ENCODE data around the gene MFAP1. TPM values are rescaled to one million over a fixed set of nuclear protein-coding genes. Genes with fewer than 3 reads are reported as not detected.
"Not testable (repeated sequence)": the region's sequence is repeated elsewhere in the genome, so short reads cannot be mapped to it uniquely, and the experiment has no call there.

The MFAP1 gene
- total RNA-seq, 1 experiment from 2014 or later = 16.4 TPM

GRCh38 chr15:43828061-43828657, 3.7 kb upstream of the MFAP1 start:
- CTCF ChIA-PET = no interaction called here
- DNase-seq = no peak
- TF ChIP-seq, protein P1, sequence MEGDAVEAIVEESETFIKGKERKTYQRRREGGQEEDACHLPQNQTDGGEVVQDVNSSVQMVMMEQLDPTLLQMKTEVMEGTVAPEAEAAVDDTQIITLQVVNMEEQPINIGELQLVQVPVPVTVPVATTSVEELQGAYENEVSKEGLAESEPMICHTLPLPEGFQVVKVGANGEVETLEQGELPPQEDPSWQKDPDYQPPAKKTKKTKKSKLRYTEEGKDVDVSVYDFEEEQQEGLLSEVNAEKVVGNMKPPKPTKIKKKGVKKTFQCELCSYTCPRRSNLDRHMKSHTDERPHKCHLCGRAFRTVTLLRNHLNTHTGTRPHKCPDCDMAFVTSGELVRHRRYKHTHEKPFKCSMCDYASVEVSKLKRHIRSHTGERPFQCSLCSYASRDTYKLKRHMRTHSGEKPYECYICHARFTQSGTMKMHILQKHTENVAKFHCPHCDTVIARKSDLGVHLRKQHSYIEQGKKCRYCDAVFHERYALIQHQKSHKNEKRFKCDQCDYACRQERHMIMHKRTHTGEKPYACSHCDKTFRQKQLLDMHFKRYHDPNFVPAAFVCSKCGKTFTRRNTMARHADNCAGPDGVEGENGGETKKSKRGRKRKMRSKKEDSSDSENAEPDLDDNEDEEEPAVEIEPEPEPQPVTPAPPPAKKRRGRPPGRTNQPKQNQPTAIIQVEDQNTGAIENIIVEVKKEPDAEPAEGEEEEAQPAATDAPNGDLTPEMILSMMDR (IDR thresholded peaks at IDR 0.05; ENCODE audit: unreplicated experiment) = no peak
- Mint-ChIP-seq H3K27ac (ENCODE audit: unreplicated experiment) (peak overlapping the region; percentile 37), H3K36me3 (ENCODE audit: insufficient read depth, unreplicated experiment) (peaks cover 10% of the 10 kb centered on the region), H3K4me1 (ENCODE audit: low read depth, unreplicated experiment) (no peaks in the 10 kb centered on the region), H3K4me3 (ENCODE audit: low read depth, unreplicated experiment) (peak overlapping the region; percentile 77), H3K27me3 (ENCODE audit: unreplicated experiment) (no peaks in the 10 kb centered on the region), H3K9me3 (ENCODE audit: low read depth, unreplicated experiment) (no peaks in the 10 kb centered on the region)
- BruUV-seq (replicated peaks) = TSS peak; percentile 43
- intact Hi-C loops (cut with micrococcal nuclease; ENCODE audit: unreplicated experiment) = no loop called here

DNA sequence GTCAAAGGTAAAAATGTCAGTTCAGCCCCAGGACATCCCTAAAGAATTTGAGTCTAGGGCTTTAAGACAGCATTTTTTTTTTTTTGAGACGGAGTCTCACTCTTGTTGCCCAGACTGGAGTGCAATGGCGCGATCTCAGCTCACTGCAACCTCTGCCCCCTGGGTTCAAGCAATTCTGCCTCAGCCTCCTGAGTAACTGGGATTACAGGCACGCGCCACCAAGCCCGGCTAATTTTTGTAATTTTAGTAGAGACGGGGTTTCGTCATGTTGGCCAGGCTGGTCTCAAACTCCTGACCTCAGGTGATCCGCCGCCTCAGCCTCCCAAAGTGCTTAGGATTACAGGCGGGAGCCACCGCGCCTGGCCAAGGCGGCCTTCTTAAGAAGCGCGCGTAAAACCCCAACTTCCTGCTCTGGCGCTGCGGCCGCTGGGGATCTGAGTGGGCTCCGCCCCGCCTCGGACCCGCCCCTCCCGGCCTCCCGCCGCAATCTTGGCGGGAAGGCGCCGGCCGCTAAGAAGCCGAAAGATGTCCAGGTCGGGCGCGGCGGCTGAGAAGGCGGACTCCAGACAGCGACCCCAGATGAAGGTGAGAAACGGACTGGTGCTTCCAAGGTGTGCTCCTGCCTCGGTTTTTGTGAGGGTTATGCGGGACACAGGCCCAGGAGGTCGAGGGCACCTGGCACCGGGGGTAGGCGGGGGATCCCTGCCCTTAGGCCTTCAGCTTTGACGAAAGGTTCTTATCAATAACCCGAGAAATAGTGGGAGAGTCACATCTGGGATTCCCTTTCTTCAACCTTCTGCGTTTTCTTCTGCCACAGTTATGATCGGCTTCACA, 2.2 kb upstream of the MFAP1 start, which contains the start of gene WDR76:
TSS of gene WDR76 (plus strand) at position 495 of the 834 bp plus-strand sequence. CDS start at position 526, 31 bp downstream.
- peak within 1 kb of the TSS; percentile 77 for H3K4me3 Mint-ChIP-seq (ENCODE audit: low read depth, unreplicated experiment)
- peak; percentile 77 for DNase-seq
- intact Hi-C loops (cut with micrococcal nuclease; ENCODE audit: unreplicated experiment) = no loop called here
- peaks cover 10% of the 10 kb centered on the region for H3K36me3 Mint-ChIP-seq (ENCODE audit: insufficient read depth, unreplicated experiment)
- TF ChIP-seq, protein P1 (IDR thresholded peaks at IDR 0.05; ENCODE audit: unreplicated experiment) = no peak
- H3K9me3 Mint-ChIP-seq (ENCODE audit: low read depth, unreplicated experiment) = no peaks in the 10 kb centered on the region
- no peak within 1 kb of the TSS for H3K27ac Mint-ChIP-seq (ENCODE audit: unreplicated experiment)
- no peaks in the 10 kb centered on the region for H3K4me1 Mint-ChIP-seq (ENCODE audit: low read depth, unreplicated experiment)
- CTCF ChIA-PET = no interaction called here
- no TSS peak for BruUV-seq (replicated peaks)
- H3K27me3 Mint-ChIP-seq (ENCODE audit: unreplicated experiment) = no peaks in the 10 kb centered on the region

DNA sequence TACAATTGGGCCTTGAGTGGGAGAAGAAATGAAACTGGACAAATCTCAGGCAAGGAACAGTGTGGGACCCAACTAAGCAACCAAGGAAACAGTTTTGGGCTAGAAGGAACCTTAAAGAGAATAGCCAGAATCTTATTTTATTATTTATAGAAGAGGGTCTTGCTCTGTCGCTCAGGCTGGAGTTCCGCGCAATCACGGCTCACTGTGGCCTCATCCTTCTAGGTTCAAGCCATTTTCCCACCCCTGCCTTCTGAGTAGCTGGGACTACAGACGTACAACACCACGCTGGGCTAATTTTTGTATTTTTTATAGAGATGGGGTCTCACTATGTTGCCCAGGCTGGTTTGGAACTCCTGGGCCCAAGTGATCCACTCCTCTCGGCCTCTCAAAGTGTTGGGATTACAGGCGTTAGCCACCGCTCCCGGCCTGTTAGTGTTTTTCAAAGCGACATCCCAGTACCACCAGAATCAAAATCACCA, 1.6 kb upstream of the MFAP1 start:
- peaks cover 10% of the 10 kb centered on the region for H3K36me3 Mint-ChIP-seq (ENCODE audit: insufficient read depth, unreplicated experiment)
- no peak for DNase-seq
- no peaks in the 10 kb centered on the region for H3K9me3 Mint-ChIP-seq (ENCODE audit: low read depth, unreplicated experiment)
- CTCF ChIA-PET = no interaction called here
- intact Hi-C loops (cut with micrococcal nuclease; ENCODE audit: unreplicated experiment) = no loop called here
- H3K27ac Mint-ChIP-seq (ENCODE audit: unreplicated experiment) = no peak overlapping the region
- peak overlapping the region; percentile 77 for H3K4me3 Mint-ChIP-seq (ENCODE audit: low read depth, unreplicated experiment)
- H3K4me1 Mint-ChIP-seq (ENCODE audit: low read depth, unreplicated experiment) = no peaks in the 10 kb centered on the region
- TF ChIP-seq, protein P1 (IDR thresholded peaks at IDR 0.05; ENCODE audit: unreplicated experiment) = no peak
- no TSS peak for BruUV-seq (replicated peaks)
- H3K27me3 Mint-ChIP-seq (ENCODE audit: unreplicated experiment) = no peaks in the 10 kb centered on the region

DNA sequence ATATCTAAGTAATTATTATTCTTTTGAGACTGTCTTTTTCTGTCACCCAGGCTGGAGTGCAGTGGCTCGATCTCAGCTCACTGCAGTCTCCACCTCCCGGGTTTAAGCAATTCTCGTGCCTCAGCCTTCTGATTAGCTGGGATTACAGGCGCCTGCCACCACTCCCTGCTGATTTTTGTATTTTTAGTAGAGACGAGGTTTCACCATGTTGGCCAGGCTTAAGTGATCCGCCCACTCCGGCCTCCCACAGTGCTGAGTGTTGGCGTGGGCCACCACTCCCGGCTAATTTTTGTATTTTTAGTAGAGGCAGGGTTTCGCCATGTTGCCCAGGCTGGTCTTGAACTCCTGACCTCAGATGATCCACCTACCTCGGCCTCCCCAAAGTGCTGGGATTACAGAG, 815 bp upstream of the MFAP1 start:
- H3K27me3 Mint-ChIP-seq (ENCODE audit: unreplicated experiment); H3K4me3 Mint-ChIP-seq (ENCODE audit: low read depth, unreplicated experiment); intact Hi-C loops (cut with micrococcal nuclease; ENCODE audit: unreplicated experiment); BruUV-seq (replicated peaks); H3K4me1 Mint-ChIP-seq (ENCODE audit: low read depth, unreplicated experiment); CTCF ChIA-PET; H3K36me3 Mint-ChIP-seq (ENCODE audit: insufficient read depth, unreplicated experiment); DNase-seq; H3K9me3 Mint-ChIP-seq (ENCODE audit: low read depth, unreplicated experiment); H3K27ac Mint-ChIP-seq (ENCODE audit: unreplicated experiment): not testable (repeated sequence)
